Lower lobe of right lung (tissue), 2 donors: ENCODE data around the gene C19orf38. TPM values are rescaled to one million over a fixed set of nuclear protein-coding genes. Genes with fewer than 3 reads are reported as not detected.
A peak's percentile ranks its signal among the peaks of the same experiment; 100 is the strongest.

Source experiments
- ATAC-seq, 2 donors: fragments of 200-7000 bp; cut with Tn5 transposase; one replicate each; pipeline ENCODE4 v1.9.1; 2020 to 2022; ENCODE audit warnings: mild to moderate bottlenecking in 2 of 2, moderate library complexity in 2 of 2
- DNase-seq: peaks from one replicate; pipeline ENCODE4 v3.0.0-alpha.2; 2020
- H3K27ac ChIP-seq: fragments of 200-600 bp; one replicate; pipeline ENCODE4 v1.8.0; 2022
- H3K27me3 ChIP-seq: fragments of 200-600 bp; one replicate; pipeline ENCODE4 v1.8.0; 2022; ENCODE audit warnings: low read depth
- H3K36me3 ChIP-seq: fragments of 200-600 bp; one replicate; pipeline ENCODE4 v1.8.0; 2022; ENCODE audit warnings: mild to moderate bottlenecking
- H3K4me1 ChIP-seq: fragments of 200-600 bp; one replicate; pipeline ENCODE4 v1.8.0; 2022
- H3K4me3 ChIP-seq: fragments of 200-600 bp; one replicate; pipeline ENCODE4 v1.8.0; 2022; ENCODE audit warnings: mild to moderate bottlenecking
- H3K9me3 ChIP-seq: fragments of 200-600 bp; one replicate; pipeline ENCODE4 v1.8.0; 2022
- CTCF ChIP-seq: fragments of 200-600 bp; IDR thresholded peaks from one replicate; pipeline ENCODE4 v1.8.0; 2022; ENCODE audit warnings: antibody characterized with exemption, mild to moderate bottlenecking
- intact Hi-C: fragments of 100-400 bp; cut with DNase I; formaldehyde crosslinking; loops from one replicate; pipeline ENCODE4 v1.11.0; 2022
- total RNA-seq: library from RNA; stranded (reverse); fragmentation: NEBNext Ultra II Directional; extraction: Animal tissue kit (Norgen Biotek cat#: 25700); gene quantifications from one replicate; pipeline ENCODE4 v1.2.1, GENCODE V29; 2021
- donor health status: DM: no; HTN: yes; CAD: no; lungs with severe emphysema.

The C19orf38 gene
- total RNA-seq, 1 donor from 2014 or later = 11.7 TPM

GRCh38 chr19:10899151-10899653 lies 51.0 kb downstream of the C19orf38 start:
- peak overlapping the region; percentile 64 for H3K27ac ChIP-seq
- H3K36me3 ChIP-seq = no peaks in the 10 kb centered on the region
- H3K4me3 ChIP-seq = no peak overlapping the region
- H3K9me3 ChIP-seq = no peaks in the 10 kb centered on the region
- no peak for TF ChIP-seq CTCF
- intact Hi-C loops = no loop called here
- DNase-seq (peak; percentile 76), ATAC-seq (peak; percentile 84 to 88)
- H3K27me3 ChIP-seq = no peaks in the 10 kb centered on the region
- H3K4me1 ChIP-seq = peaks cover 23% of the 10 kb centered on the region

- ATAC-seq (no peak), DNase-seq (no peak)
- no peak overlapping the region for H3K4me3 ChIP-seq
Observed at GRCh38 chr19:10907925-10908324, 59.7 kb downstream of the C19orf38 start.

GRCh38 chr19:10908380-10908960 lies 60.3 kb downstream of the C19orf38 start:
- intact Hi-C loops = no loop called here
- peaks cover 66% of the 10 kb centered on the region for H3K36me3 ChIP-seq

More at GRCh38 chr19:10907925-10908324, 59.7 kb downstream of the C19orf38 start:
- intact Hi-C loops = no loop called here
- Histone ChIP-seq H3K27me3 (no peaks in the 10 kb centered on the region), H3K9me3 (no peaks in the 10 kb centered on the region), H3K4me1 (no peaks in the 10 kb centered on the region), H3K36me3 (peaks cover 60% of the 10 kb centered on the region), H3K27ac (no peak overlapping the region)
- TF ChIP-seq CTCF = no peak

GRCh38 chr19:10911579-10912363 lies 63.6 kb downstream of the C19orf38 start:
- H3K9me3 ChIP-seq = no peaks in the 10 kb centered on the region
- no peak overlapping the region for H3K4me3 ChIP-seq
- no peak for TF ChIP-seq CTCF
- no peak for ATAC-seq
- DNase-seq = no peak
- H3K4me1 ChIP-seq = no peaks in the 10 kb centered on the region
- intact Hi-C loops = no loop called here
- peaks cover 96% of the 10 kb centered on the region for H3K36me3 ChIP-seq
- no peaks in the 10 kb centered on the region for H3K27me3 ChIP-seq
- H3K27ac ChIP-seq = no peak overlapping the region

More at GRCh38 chr19:10908380-10908960, 60.3 kb downstream of the C19orf38 start:
- no peaks in the 10 kb centered on the region for H3K27me3 ChIP-seq
- no peak for TF ChIP-seq CTCF
- ATAC-seq = no peak
- no peaks in the 10 kb centered on the region for H3K9me3 ChIP-seq
- no peak overlapping the region for H3K27ac ChIP-seq
- H3K4me1 ChIP-seq = no peaks in the 10 kb centered on the region
- H3K4me3 ChIP-seq = no peak overlapping the region
- no peak for DNase-seq

- H3K9me3 ChIP-seq = no peaks in the 10 kb centered on the region
- H3K4me3 ChIP-seq = no peak overlapping the region
- H3K27ac ChIP-seq = no peak overlapping the region
- DNase-seq = no peak
- H3K36me3 ChIP-seq = peaks cover 90% of the 10 kb centered on the region
- H3K27me3 ChIP-seq = no peaks in the 10 kb centered on the region
- intact Hi-C loops = no loop called here
- no peaks in the 10 kb centered on the region for H3K4me1 ChIP-seq
- no peak for ATAC-seq
- TF ChIP-seq CTCF = no peak
Observed at GRCh38 chr19:10912619-10913018, 64.4 kb downstream of the C19orf38 start.
